ENCODE results near the gene FRAS1. TPM values are rescaled to one million over a fixed set of nuclear protein-coding genes. Genes with fewer than 3 reads are reported as not detected.

Gene FRAS1
- total RNA-seq, 3 donors from 2014 or later, result 4.9 to 7.5 (median 6.6) TPM

- no peaks in the 10 kb centered on the region for H3K4me1 ChIP-seq
- H3K4me3 ChIP-seq, result no peak overlapping the region
- no peaks in the 10 kb centered on the region for H3K9me3 ChIP-seq
- no peak overlapping the region for H3K27ac ChIP-seq
- no peaks in the 10 kb centered on the region for H3K36me3 ChIP-seq
- intact Hi-C loops (cut with DNase I; ENCODE audit: low total_unique reads), result no loop called here
- TF ChIP-seq POLR2A (IDR thresholded peaks at IDR 0.05) (no peak), POLR2AphosphoS5 (IDR thresholded peaks at IDR 0.05) (no peak), CTCF (IDR thresholded peaks at IDR 0.05) (no peak)
- H3K27me3 ChIP-seq, result no peaks in the 10 kb centered on the region
- DNase-seq (ENCODE audit: low spot score in 2 of 2), result no peak
Observed at GRCh38 chr4:78065508-78066192, 8.5 kb downstream of the FRAS1 start.

- no peaks in the 10 kb centered on the region for H3K4me1 ChIP-seq
- no peak for TF ChIP-seq CTCF (IDR thresholded peaks at IDR 0.05)
- TF ChIP-seq POLR2A (IDR thresholded peaks at IDR 0.05), result no peak
- TF ChIP-seq POLR2AphosphoS5 (IDR thresholded peaks at IDR 0.05), result no peak
- intact Hi-C loops (cut with DNase I; ENCODE audit: low total_unique reads), result no loop called here
Observed at GRCh38 chr4:78068481-78068880, 11.4 kb downstream of the FRAS1 start.

GRCh38 chr4:78069319-78069718 is 12.2 kb downstream of the FRAS1 start:
- Histone ChIP-seq H3K27ac (no peak overlapping the region), H3K9me3 (no peaks in the 10 kb centered on the region), H3K4me1 (no peaks in the 10 kb centered on the region), H3K36me3 (no peaks in the 10 kb centered on the region), H3K4me3 (no peak overlapping the region), H3K27me3 (no peaks in the 10 kb centered on the region)
- DNase-seq (ENCODE audit: low spot score in 2 of 2), result no peak
- intact Hi-C loops (cut with DNase I; ENCODE audit: low total_unique reads), result no loop called here
- TF ChIP-seq CTCF (IDR thresholded peaks at IDR 0.05) (no peak), POLR2AphosphoS5 (IDR thresholded peaks at IDR 0.05) (no peak), POLR2A (IDR thresholded peaks at IDR 0.05) (no peak)

More at GRCh38 chr4:78068481-78068880, 11.4 kb downstream of the FRAS1 start:
- DNase-seq (ENCODE audit: low spot score in 2 of 2), result no peak
- Histone ChIP-seq H3K4me3 (no peak overlapping the region), H3K9me3 (no peaks in the 10 kb centered on the region), H3K27ac (no peak overlapping the region), H3K27me3 (no peaks in the 10 kb centered on the region), H3K36me3 (no peaks in the 10 kb centered on the region)

- no peak for TF ChIP-seq CTCF (IDR thresholded peaks at IDR 0.05)
- TF ChIP-seq POLR2A (IDR thresholded peaks at IDR 0.05), result no peak
- TF ChIP-seq POLR2AphosphoS5 (IDR thresholded peaks at IDR 0.05), result no peak
- Histone ChIP-seq H3K9me3 (no peaks in the 10 kb centered on the region), H3K27ac (no peak overlapping the region), H3K27me3 (no peaks in the 10 kb centered on the region), H3K36me3 (no peaks in the 10 kb centered on the region), H3K4me1 (no peaks in the 10 kb centered on the region), H3K4me3 (no peak overlapping the region)
- intact Hi-C loops (cut with DNase I; ENCODE audit: low total_unique reads), result no loop called here
- DNase-seq (ENCODE audit: low spot score in 2 of 2), result no peak
Observed at GRCh38 chr4:78069859-78070258, 12.7 kb downstream of the FRAS1 start.

- no peak overlapping the region for H3K27ac ChIP-seq
- H3K27me3 ChIP-seq, result no peaks in the 10 kb centered on the region
- no peak for DNase-seq (ENCODE audit: low spot score in 2 of 2)
- intact Hi-C loops (cut with DNase I; ENCODE audit: low total_unique reads), result no loop called here
- no peaks in the 10 kb centered on the region for H3K36me3 ChIP-seq
- TF ChIP-seq POLR2AphosphoS5 (IDR thresholded peaks at IDR 0.05), result no peak
- TF ChIP-seq POLR2A (IDR thresholded peaks at IDR 0.05), result no peak
- no peaks in the 10 kb centered on the region for H3K9me3 ChIP-seq
- no peak overlapping the region for H3K4me3 ChIP-seq
- no peaks in the 10 kb centered on the region for H3K4me1 ChIP-seq
Observed at GRCh38 chr4:78070731-78071282, 13.7 kb downstream of the FRAS1 start.

Data from breast epithelium (tissue), 4 donors.